ENCODE measurements around the gene APOC1.
"Not testable (repeated sequence)": the region's sequence is repeated elsewhere in the genome, so short reads cannot be mapped to it uniquely, and the experiment has no call there.

Gene APOC1

GRCh38 chr19:44913512-44914432 lies 636 bp upstream of the APOC1 start:
- peak in 2 of 14 donors; percentile 23 to 47 for DNase-seq

DNA sequence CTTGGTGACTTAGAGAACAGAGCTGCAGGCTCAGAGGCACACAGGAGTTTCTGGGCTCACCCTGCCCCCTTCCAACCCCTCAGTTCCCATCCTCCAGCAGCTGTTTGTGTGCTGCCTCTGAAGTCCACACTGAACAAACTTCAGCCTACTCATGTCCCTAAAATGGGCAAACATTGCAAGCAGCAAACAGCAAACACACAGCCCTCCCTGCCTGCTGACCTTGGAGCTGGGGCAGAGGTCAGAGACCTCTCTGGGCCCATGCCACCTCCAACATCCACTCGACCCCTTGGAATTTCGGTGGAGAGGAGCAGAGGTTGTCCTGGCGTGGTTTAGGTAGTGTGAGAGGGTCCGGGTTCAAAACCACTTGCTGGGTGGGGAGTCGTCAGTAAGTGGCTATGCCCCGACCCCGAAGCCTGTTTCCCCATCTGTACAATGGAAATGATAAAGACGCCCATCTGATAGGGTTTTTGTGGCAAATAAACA lies 9.9 kb downstream of the APOC1 start:
- DNase-seq: no peak

- peak in 13 of 14 donors; percentile 25 to 91 (median 73) for DNase-seq
These were observed 10.9 kb downstream of the APOC1 start for GRCh38 chr19:44925114-44925891.

DNA sequence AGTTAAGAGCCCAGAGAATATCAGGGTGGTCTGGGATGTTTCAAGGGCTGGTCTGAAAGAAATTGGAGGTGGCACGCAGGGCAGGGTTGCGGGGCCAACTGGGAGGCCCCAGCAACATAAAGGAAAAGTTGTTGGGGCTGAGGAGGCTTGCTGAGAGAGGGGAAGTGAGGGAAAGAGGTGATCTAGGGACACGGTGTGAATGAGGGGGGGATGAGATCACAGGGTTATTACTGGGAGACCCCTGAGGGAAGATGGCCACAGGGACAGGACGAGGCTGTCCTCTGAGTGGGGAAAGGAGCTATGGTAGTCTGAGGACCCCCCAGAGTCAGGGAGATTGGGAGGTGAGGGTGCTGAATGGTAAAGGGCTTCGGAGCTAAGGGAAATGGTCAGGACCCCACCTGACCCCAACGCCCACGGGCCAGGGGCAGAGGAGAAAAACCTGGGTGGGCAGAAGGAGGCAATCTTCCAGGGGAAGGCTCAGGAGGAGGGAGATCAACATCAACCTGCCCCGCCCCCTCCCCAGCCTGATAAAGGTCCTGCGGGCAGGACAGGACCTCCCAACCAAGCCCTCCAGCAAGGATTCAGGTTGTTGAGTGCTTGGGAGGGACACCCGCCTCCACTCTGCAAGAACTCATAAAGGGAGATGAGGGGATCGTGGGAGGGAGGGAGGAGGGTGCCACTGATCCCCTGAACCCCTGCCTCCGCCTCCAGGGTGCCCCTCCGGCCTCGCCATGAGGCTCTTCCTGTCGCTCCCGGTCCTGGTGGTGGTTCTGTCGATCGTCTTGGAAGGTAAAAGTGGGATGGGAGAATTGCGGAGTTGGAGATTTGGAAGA lies 12.1 kb downstream of the APOC1 start:
- not testable (repeated sequence) for DNase-seq

DNA sequence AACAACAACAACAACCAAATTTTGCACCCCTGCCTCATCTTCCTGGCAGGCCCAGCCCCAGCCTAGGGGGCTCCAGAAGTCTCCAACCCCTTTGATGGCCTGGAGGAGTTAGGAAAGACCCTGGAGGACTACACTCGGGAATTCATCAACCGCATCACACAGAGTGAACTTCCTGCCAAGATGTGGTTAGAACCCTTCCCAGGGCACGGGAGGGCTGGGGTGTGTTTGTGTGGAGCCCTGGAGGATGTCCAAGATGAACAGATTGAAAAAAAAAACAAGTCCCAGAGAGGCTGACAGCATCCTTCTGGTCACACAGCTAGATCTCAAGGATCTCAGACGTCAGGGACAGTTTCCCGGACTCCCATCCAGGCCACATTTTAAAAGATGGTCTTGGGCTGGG lies 13.3 kb downstream of the APOC1 start:
- no peak for DNase-seq

- no peak for DNase-seq
These were observed 15.7 kb downstream of the APOC1 start for GRCh38 chr19:44930088-44930487.

DNA sequence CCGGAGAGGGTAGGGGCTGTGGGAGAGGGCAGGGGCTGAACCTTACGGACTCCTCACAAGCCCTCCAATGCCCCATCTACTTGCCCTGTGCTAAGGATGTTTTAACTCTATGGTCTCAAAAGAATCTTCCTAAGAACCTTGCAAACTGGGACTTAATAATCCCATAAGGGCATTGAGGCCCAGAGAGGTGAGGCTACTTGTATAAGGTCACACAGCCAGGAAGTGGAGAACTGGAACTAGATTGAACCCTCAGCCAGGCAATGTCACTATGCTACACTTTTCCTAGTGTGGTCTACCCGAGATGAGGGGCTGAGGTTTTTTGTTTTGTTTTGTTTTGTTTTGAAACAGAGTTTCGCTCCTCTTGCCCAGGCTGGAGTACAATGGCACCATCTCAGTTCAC lies 17.1 kb downstream of the APOC1 start:
- no peak for DNase-seq

GRCh38 chr19:44939668-44940067 lies 25.3 kb downstream of the APOC1 start:
- DNase-seq: no peak

- DNase-seq: no peak
These were observed 27.7 kb downstream of the APOC1 start, which contains the start of gene APOC4 for GRCh38 chr19:44942067-44942571. Gene APOC4, plus strand, starts transcription at chr19:44942237. Its CDS starts 41 bp downstream, at chr19:44942278.

GRCh38 chr19:44943801-44944249 lies 29.4 kb downstream of the APOC1 start:
- peak in 10 of 14 donors; percentile 14 to 68 (median 36) for DNase-seq

- DNase-seq: peak in 3 of 14 donors; percentile 3 to 19 (median 17)
These were observed 32.7 kb downstream of the APOC1 start for GRCh38 chr19:44947041-44947581.

- no peak for DNase-seq
These were observed 33.8 kb downstream of the APOC1 start for GRCh38 chr19:44948237-44948636.

GRCh38 chr19:44948763-44949374 lies 34.5 kb downstream of the APOC1 start:
- no peak for DNase-seq

DNA sequence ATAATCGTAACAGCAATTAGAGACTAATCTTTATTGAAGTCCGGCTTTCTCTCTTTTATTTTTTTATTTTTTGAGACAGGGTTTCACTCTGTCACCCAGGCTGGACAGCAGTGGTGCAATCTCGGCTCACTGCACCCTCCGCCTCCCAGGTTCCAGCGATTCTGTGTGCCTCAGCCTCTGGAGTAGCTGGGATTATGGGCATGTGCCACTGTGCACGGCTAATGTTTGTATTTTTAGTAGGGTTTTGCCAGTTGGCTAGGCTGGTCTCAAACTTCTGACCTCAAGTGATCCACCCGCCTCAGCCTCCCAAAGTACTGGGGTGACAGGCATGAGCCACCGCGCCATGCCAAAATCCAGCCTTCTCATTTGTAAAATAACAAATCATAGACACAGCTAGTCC lies 35.1 kb downstream of the APOC1 start:
- DNase-seq: no peak

DNA sequence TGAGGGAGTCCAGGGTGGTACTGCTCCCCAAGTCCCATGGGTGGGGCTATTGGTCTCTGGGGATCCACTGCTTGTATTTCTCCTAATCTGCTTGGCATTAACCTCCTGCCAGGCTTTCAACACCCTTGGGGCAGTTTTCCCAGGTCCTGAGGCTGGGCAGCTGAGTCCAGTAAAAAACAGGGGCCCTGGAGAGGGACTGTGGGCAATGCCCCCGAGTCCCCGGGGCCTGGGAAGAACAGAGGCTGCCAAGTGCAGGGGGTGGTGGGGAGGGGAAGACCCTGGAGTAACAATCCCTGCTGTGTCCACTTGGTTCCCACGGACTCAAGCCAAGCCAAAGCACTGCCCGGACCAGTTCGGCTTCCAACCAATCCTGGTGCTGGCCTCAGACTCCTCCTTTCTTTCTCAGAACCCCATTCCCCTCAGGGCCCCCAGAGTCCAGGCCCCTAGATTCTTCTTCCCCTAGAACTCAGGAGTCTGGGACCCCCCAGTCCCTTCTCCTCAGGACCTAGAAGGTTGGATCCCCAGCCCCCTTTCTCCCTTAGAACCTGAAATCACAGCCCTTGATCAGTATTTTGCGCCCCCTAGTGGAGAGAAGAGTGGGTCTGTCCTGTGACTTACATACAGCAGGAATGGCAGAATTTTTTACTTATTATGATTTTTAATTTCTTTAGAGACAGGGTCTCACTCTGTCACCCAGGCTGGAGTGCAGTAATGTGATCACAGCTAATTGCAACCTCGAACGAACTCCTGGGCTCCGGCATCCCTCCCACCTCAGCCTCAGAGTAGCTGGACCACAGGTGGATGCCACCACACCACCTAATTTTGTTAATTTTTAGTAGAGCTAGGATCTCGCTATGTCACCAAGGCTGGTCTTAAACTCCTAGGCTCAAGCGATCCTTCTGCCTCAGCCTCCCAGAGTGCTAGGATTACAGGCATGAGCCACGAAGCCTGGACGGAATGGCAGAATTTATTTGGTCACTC lies 37.1 kb downstream of the APOC1 start:
- DNase-seq: peak in 13 of 14 donors; percentile 11 to 86 (median 68)

DNA sequence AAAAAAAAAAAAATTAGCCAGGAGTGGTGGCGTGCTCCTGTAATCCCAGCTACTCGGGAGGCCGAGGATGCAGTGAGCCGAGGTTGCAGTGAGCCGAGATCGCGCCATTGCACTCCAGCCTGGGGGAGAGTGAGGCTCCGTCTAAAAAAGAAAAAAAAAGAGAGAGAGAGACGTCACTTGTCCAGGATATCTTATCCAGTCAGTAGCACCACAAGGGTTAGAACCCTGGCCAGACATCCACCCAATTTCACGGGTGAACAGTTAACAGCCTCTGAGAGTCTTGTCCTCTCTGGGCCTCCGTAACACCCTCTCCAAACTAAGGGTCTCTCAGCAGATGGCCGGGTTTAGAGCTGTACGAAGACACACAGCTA lies 39.9 kb downstream of the APOC1 start:
- no peak for DNase-seq

- DNase-seq: peak; percentile 58 to 98 (median 95)
These were observed 40.5 kb downstream of the APOC1 start, which contains the start of gene CLPTM1 for GRCh38 chr19:44954649-44955504. Gene CLPTM1, plus strand, starts transcription at chr19:44955380. Its CDS starts 16 bp downstream, at chr19:44955396.
